Measurements from ENCODE around the gene ARHGAP26. TPM values are rescaled to one million over a fixed set of nuclear protein-coding genes. Genes with fewer than 3 reads are reported as not detected.

ARHGAP26 gene
- total RNA-seq, 4 donors from 2014 or later: 11.1 to 36.1 (median 21.8) TPM

DNA sequence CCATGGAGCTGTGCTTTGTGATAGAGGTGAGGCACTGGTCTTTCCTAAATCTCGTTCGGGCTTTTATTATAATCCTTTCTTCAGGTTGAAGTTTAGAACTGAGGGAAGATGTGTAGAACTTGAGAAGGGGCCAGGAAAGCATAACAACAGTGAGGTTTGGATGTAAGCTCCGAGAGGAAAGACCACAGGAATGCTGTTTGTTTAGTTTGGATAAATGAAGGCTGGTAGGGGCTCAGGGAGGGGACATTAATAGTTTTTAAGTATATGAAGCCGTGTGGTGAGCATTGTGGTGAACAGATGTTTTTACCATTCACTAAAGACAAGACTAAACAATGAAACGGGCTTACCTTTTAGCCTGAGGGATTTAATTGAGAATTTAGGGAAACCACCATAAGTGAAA lies 130.8 kb downstream of the ARHGAP26 start:
- TF ChIP-seq POLR2AphosphoS5 (IDR thresholded peaks at IDR 0.05) (no peak), POLR2A (IDR thresholded peaks at IDR 0.05) (no peak), EP300 (IDR thresholded peaks at IDR 0.05) (no peak)
- TF ChIP-seq, protein P1, sequence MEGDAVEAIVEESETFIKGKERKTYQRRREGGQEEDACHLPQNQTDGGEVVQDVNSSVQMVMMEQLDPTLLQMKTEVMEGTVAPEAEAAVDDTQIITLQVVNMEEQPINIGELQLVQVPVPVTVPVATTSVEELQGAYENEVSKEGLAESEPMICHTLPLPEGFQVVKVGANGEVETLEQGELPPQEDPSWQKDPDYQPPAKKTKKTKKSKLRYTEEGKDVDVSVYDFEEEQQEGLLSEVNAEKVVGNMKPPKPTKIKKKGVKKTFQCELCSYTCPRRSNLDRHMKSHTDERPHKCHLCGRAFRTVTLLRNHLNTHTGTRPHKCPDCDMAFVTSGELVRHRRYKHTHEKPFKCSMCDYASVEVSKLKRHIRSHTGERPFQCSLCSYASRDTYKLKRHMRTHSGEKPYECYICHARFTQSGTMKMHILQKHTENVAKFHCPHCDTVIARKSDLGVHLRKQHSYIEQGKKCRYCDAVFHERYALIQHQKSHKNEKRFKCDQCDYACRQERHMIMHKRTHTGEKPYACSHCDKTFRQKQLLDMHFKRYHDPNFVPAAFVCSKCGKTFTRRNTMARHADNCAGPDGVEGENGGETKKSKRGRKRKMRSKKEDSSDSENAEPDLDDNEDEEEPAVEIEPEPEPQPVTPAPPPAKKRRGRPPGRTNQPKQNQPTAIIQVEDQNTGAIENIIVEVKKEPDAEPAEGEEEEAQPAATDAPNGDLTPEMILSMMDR (IDR thresholded peaks at IDR 0.05): no peak
- Histone ChIP-seq H3K4me3 (no peak overlapping the region), H3K9me3 (no peaks in the 10 kb centered on the region), H3K27ac (no peak overlapping the region), H3K36me3 (peaks cover 15% of the 10 kb centered on the region), H3K27me3 (no peaks in the 10 kb centered on the region), H3K4me1 (no peaks in the 10 kb centered on the region)
- 66% methylated on average over 5 of the region's 5 CpGs for WGBS
- DNase-seq (ENCODE audit: low spot score in 2 of 2): no peak

- no peak for TF ChIP-seq POLR2AphosphoS5 (IDR thresholded peaks at IDR 0.05)
- TF ChIP-seq POLR2A (IDR thresholded peaks at IDR 0.05): no peak
- TF ChIP-seq EP300 (IDR thresholded peaks at IDR 0.05): no peak
- TF ChIP-seq, protein P1 (IDR thresholded peaks at IDR 0.05): no peak
- Histone ChIP-seq H3K27me3 (no peaks in the 10 kb centered on the region), H3K36me3 (peaks cover 15% of the 10 kb centered on the region), H3K4me3 (no peak overlapping the region), H3K27ac (no peak overlapping the region), H3K9me3 (no peaks in the 10 kb centered on the region), H3K4me1 (no peaks in the 10 kb centered on the region)
- WGBS: 76% methylated on average over 3 of the region's 3 CpGs
- no peak for DNase-seq (ENCODE audit: low spot score in 2 of 2)
Measured at GRCh38 chr5:142901476-142902185, 131.5 kb downstream of the ARHGAP26 start.

- 82% methylated on average over 10 of the region's 10 CpGs for WGBS
- Histone ChIP-seq H3K27ac (no peak overlapping the region), H3K4me3 (no peak overlapping the region), H3K27me3 (no peaks in the 10 kb centered on the region), H3K9me3 (no peaks in the 10 kb centered on the region), H3K4me1 (no peaks in the 10 kb centered on the region), H3K36me3 (peaks cover 15% of the 10 kb centered on the region)
- TF ChIP-seq POLR2AphosphoS5 (IDR thresholded peaks at IDR 0.05) (no peak), POLR2A (IDR thresholded peaks at IDR 0.05) (no peak), EP300 (IDR thresholded peaks at IDR 0.05) (no peak)
- TF ChIP-seq, protein P1 (IDR thresholded peaks at IDR 0.05): no peak
- DNase-seq (ENCODE audit: low spot score in 2 of 2): no peak
Measured at GRCh38 chr5:142902186-142902965, 132.2 kb downstream of the ARHGAP26 start.

GRCh38 chr5:142904416-142904815 lies 134.2 kb downstream of the ARHGAP26 start:
- H3K4me3 ChIP-seq: no peak overlapping the region
- no peak for TF ChIP-seq POLR2AphosphoS5 (IDR thresholded peaks at IDR 0.05)
- no peak for TF ChIP-seq POLR2A (IDR thresholded peaks at IDR 0.05)
- TF ChIP-seq EP300 (IDR thresholded peaks at IDR 0.05): no peak
- TF ChIP-seq, protein P1 (IDR thresholded peaks at IDR 0.05): no peak
- WGBS: 75% methylated on average over 4 of the region's 4 CpGs
- H3K27ac ChIP-seq: no peak overlapping the region
- H3K36me3 ChIP-seq: peaks cover 18% of the 10 kb centered on the region
- H3K27me3 ChIP-seq: no peaks in the 10 kb centered on the region
- no peak for DNase-seq (ENCODE audit: low spot score in 2 of 2)
- no peaks in the 10 kb centered on the region for H3K9me3 ChIP-seq
- H3K4me1 ChIP-seq: no peaks in the 10 kb centered on the region

DNA sequence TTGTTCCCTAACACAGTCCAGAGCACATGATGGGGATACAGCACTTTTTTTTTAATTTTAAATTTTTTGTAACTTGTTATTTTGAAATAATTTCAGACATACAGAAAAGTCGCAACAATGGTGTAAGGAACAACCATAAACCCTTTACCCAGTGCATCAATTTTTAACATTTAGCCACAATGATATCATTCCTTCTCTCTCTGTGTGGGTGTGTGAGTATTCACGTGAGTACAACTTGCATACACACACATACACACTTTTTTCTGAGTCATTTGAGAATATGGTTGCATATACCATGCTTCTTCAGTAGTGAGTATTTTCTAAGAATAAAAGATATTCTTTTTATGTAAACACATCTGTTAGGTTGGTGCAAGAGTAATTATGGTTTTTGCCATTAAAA lies 135.2 kb downstream of the ARHGAP26 start:
- H3K4me3 ChIP-seq: no peak overlapping the region
- no peak for TF ChIP-seq EP300 (IDR thresholded peaks at IDR 0.05)
- TF ChIP-seq, protein P1 (IDR thresholded peaks at IDR 0.05): no peak
- TF ChIP-seq POLR2A (IDR thresholded peaks at IDR 0.05): no peak
- TF ChIP-seq POLR2AphosphoS5 (IDR thresholded peaks at IDR 0.05): no peak
- 97% methylated on average over 2 of the region's 2 CpGs for WGBS
- no peaks in the 10 kb centered on the region for H3K4me1 ChIP-seq
- DNase-seq (ENCODE audit: low spot score in 2 of 2): no peak
- H3K27me3 ChIP-seq: no peaks in the 10 kb centered on the region
- H3K27ac ChIP-seq: no peak overlapping the region
- H3K36me3 ChIP-seq: peaks cover 18% of the 10 kb centered on the region
- H3K9me3 ChIP-seq: no peaks in the 10 kb centered on the region
